ENCODE results near the gene GPR63.

The GPR63 gene

DNA sequence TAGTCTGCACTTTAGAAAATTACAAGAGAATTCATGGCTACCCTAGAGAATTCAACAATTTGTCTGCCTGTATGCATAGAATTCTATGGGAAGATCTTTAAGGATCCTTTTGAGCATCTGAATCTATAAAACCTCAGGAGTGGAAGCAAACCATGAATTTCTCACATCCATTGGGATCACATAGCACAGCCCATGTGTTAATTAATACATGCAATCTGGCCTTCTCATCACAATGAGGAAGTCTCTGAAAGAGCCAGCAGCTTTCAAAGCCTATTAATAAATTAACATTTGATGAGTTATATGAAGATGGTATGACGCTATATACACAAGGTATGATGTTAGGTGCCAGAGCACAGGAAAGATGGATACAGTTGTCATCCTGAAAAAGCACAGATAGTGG, 35.7 kb upstream of the GPR63 start:
- TF ChIP-seq FOXP2 (optimal IDR thresholded peaks at IDR 0.05; ENCODE audit: borderline replicate concordance, extremely low read depth, extremely low read length, insufficient read depth), result no peak
- no peak for TF ChIP-seq POLR2AphosphoS5 (IDR thresholded peaks at IDR 0.05; ENCODE audit: low read depth, low read length)
- TF ChIP-seq, protein P1, sequence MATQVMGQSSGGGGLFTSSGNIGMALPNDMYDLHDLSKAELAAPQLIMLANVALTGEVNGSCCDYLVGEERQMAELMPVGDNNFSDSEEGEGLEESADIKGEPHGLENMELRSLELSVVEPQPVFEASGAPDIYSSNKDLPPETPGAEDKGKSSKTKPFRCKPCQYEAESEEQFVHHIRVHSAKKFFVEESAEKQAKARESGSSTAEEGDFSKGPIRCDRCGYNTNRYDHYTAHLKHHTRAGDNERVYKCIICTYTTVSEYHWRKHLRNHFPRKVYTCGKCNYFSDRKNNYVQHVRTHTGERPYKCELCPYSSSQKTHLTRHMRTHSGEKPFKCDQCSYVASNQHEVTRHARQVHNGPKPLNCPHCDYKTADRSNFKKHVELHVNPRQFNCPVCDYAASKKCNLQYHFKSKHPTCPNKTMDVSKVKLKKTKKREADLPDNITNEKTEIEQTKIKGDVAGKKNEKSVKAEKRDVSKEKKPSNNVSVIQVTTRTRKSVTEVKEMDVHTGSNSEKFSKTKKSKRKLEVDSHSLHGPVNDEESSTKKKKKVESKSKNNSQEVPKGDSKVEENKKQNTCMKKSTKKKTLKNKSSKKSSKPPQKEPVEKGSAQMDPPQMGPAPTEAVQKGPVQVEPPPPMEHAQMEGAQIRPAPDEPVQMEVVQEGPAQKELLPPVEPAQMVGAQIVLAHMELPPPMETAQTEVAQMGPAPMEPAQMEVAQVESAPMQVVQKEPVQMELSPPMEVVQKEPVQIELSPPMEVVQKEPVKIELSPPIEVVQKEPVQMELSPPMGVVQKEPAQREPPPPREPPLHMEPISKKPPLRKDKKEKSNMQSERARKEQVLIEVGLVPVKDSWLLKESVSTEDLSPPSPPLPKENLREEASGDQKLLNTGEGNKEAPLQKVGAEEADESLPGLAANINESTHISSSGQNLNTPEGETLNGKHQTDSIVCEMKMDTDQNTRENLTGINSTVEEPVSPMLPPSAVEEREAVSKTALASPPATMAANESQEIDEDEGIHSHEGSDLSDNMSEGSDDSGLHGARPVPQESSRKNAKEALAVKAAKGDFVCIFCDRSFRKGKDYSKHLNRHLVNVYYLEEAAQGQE (IDR thresholded peaks at IDR 0.05; ENCODE audit: insufficient read depth in 1 of 2, low read depth in 2 of 2, low read length in 2 of 2), result no peak
- no peak for TF ChIP-seq TAF1 (IDR thresholded peaks at IDR 0.05; ENCODE audit: borderline replicate concordance, insufficient read depth, low read length)
- TF ChIP-seq SIN3A (IDR thresholded peaks at IDR 0.05; ENCODE audit: borderline replicate concordance, insufficient read depth, low read length), result no peak

DNA sequence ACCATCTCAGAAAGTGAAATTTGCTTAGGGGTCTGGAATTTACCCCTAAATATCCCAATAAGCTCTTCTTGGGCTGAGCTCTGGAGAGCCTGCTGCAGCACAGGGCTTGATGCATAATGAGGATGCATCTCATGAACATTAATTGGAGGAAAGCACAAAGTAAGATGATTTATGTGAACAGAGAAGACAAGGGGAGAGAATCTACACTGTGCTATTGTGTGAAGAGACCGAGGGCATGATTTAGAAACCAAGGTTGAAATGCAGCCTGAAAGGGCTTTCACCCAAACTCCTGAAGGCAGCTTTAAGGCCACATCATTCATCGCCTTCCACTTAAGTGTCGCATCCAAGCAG, 27.8 kb upstream of the GPR63 start:
- TF ChIP-seq POLR2AphosphoS5 (IDR thresholded peaks at IDR 0.05; ENCODE audit: low read depth, low read length), result no peak

DNA sequence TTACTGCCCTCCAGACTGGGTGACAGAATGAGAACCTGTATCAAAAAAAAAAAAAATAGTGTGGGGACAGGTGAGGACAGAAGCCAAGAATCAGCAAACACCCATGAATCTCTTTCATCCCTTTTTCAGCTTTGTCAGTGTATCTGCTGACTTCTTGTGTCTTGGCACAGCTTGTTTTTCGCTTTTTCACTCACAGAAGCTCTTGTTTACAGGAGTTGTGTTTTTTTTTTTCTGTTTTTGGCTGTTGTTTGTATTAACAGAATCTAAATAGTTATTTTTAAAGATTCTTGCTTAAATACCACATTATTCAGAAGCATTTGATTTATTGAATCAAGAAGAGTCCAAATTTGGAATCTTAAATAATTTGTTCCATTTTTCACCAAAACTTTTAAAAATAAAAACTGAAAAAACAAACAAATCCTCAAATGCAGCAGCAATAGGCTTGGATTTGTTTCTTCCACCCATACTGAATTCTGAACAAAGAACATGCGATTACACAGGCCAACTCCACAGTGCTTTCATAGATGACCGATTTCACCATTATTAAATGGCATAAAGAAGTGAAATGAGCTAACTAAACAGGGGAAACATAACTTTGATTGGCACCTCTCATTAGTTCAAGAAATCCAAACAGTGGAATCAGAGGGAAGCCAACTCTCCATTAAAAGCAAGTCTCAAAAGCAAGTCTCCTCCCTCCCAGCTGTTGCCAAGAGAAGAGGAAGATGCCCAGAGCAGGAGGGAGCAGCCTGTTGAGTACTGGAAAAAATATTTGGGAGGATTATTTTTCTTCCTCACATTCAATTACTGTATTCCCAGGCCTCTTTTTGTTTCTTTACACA, 27.2 kb upstream of the GPR63 start:
- TF ChIP-seq, protein P1 (IDR thresholded peaks at IDR 0.05; ENCODE audit: insufficient read depth in 1 of 2, low read depth in 2 of 2, low read length in 2 of 2), result no peak
- no peak for TF ChIP-seq TAF1 (IDR thresholded peaks at IDR 0.05; ENCODE audit: borderline replicate concordance, insufficient read depth, low read length)
- no peak for TF ChIP-seq FOXP2 (optimal IDR thresholded peaks at IDR 0.05; ENCODE audit: borderline replicate concordance, extremely low read depth, extremely low read length, insufficient read depth)
- no peak for TF ChIP-seq POLR2AphosphoS5 (IDR thresholded peaks at IDR 0.05; ENCODE audit: low read depth, low read length)
- no peak for TF ChIP-seq SIN3A (IDR thresholded peaks at IDR 0.05; ENCODE audit: borderline replicate concordance, insufficient read depth, low read length)

DNA sequence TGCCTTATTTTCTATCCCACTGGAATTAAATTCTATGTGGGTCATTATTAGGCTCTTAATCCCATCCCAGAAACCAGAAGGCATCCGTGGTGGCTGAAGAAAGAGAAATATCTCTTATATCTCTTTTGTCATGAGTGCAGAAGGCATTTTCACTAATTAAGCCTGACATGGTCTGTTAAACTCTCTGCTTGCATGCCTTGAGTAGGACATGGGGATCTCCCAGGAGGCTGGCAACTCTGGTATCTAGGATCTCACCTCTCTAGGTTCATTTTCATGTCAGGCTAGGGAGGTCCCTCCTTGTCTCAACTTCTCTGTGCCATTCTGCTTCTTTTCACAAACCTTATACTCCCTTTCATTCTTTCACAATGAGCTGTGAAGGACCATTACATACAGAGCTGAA, 25.3 kb upstream of the GPR63 start:
- no peak for TF ChIP-seq POLR2AphosphoS5 (IDR thresholded peaks at IDR 0.05; ENCODE audit: low read depth, low read length)
- no peak for TF ChIP-seq TAF1 (IDR thresholded peaks at IDR 0.05; ENCODE audit: borderline replicate concordance, insufficient read depth, low read length)
- TF ChIP-seq SIN3A (IDR thresholded peaks at IDR 0.05; ENCODE audit: borderline replicate concordance, insufficient read depth, low read length), result no peak
- TF ChIP-seq, protein P1 (IDR thresholded peaks at IDR 0.05; ENCODE audit: insufficient read depth in 1 of 2, low read depth in 2 of 2, low read length in 2 of 2), result no peak
- TF ChIP-seq FOXP2 (optimal IDR thresholded peaks at IDR 0.05; ENCODE audit: borderline replicate concordance, extremely low read depth, extremely low read length, insufficient read depth), result no peak

DNA sequence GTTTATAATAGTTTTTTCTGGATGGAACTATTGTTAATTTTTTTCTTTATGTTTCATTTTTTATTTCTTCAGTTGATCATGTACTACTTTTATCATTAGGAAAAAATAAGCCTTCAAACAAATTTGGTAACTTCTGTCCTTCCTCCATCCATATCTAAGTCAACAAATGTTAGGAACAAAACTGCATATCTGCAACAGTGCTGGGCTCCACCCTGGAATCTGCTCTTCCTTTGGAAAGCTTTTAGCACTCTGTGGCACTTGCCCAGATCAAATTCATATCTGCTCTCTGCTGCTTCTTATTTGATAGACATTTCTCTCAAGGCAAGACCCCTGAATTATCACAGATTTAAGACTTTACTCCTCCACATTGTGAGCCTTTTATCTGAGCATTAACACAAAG, 24.3 kb upstream of the GPR63 start:
- TF ChIP-seq POLR2AphosphoS5 (IDR thresholded peaks at IDR 0.05; ENCODE audit: low read depth, low read length), result no peak
- no peak for TF ChIP-seq TAF1 (IDR thresholded peaks at IDR 0.05; ENCODE audit: borderline replicate concordance, insufficient read depth, low read length)
- TF ChIP-seq, protein P1 (IDR thresholded peaks at IDR 0.05; ENCODE audit: insufficient read depth in 1 of 2, low read depth in 2 of 2, low read length in 2 of 2), result no peak
- TF ChIP-seq SIN3A (IDR thresholded peaks at IDR 0.05; ENCODE audit: borderline replicate concordance, insufficient read depth, low read length), result no peak
- no peak for TF ChIP-seq FOXP2 (optimal IDR thresholded peaks at IDR 0.05; ENCODE audit: borderline replicate concordance, extremely low read depth, extremely low read length, insufficient read depth)

Measured in PFSK-1 (cell line).